ENCODE results near the gene AKAP13. TPM values are rescaled to one million over a fixed set of nuclear protein-coding genes. Genes with fewer than 3 reads are reported as not detected.

AKAP13 gene
- total and polyA plus RNA-seq, 2 of the 8 experiments (the other 6 are each of a cell fraction or from before 2014, with no cell fraction given): 14.0 to 46.2 TPM

GRCh38 chr15:85607842-85608241, 227.4 kb downstream of the AKAP13 start:
- H4K20me1 ChIP-seq (replicated peaks in 1 of 2; ENCODE audit: control insufficient read depth in 1 of 2, insufficient read depth in 2 of 2, low read length in 2 of 2): no peaks in the 10 kb centered on the region
- H2BK15ac ChIP-seq (ENCODE audit: low read length): no peak overlapping the region
- no peak overlapping the region for H2BK12ac ChIP-seq (ENCODE audit: low read depth, low read length)
- no peak overlapping the region for H2BK120ac ChIP-seq (replicated peaks; ENCODE audit: low read depth, low read length)
- H3K79me2 ChIP-seq (ENCODE audit: control insufficient read depth in 1 of 2, insufficient read depth in 2 of 2, low read length in 2 of 2): no peaks in the 10 kb centered on the region
- FAIRE-seq (no peak), DNase-seq (ENCODE audit: low read depth in 1 of 2, low spot score in 2 of 2) (no peak)
- no peak overlapping the region for H3K9ac ChIP-seq (replicated peaks in 1 of 4; ENCODE audit: extremely low read depth in 1 of 4, low read depth in 3 of 4, low read length in 3 of 4)
- H2BK20ac ChIP-seq (ENCODE audit: low read length): no peak overlapping the region
- no peak overlapping the region for H4K8ac ChIP-seq (ENCODE audit: extremely low read depth, insufficient read depth, low read length)
- H3K4me3 ChIP-seq (ENCODE audit: extremely low read depth in 1 of 4, insufficient read depth in 2 of 4, low read depth in 3 of 4, low read length in 4 of 4): no peak overlapping the region
- H2AFZ ChIP-seq (ENCODE audit: low read length): no peak overlapping the region
- POLR2A ChIA-PET (ENCODE audit: partially characterized antibody): no interaction called here
- H4K5ac ChIP-seq (ENCODE audit: insufficient read length, low read depth, low read length): no peak overlapping the region
- no peak overlapping the region for H3K23ac ChIP-seq (ENCODE audit: insufficient read length)
- H2BK5ac ChIP-seq (ENCODE audit: low read depth, low read length): no peak overlapping the region
- no peak overlapping the region for H3K14ac ChIP-seq (ENCODE audit: insufficient read length)
- no peak overlapping the region for H4K91ac ChIP-seq (replicated peaks; ENCODE audit: insufficient read length, low read length)
- H3K4ac ChIP-seq (replicated peaks; ENCODE audit: insufficient read length, low read depth, low read length): no peak overlapping the region
- no peaks in the 10 kb centered on the region for H3K27me3 ChIP-seq (replicated peaks in 1 of 4; ENCODE audit: control insufficient read depth in 3 of 4, extremely low read depth in 1 of 4, insufficient read depth in 3 of 4, low read length in 3 of 4)
- H2AK5ac ChIP-seq (ENCODE audit: low read depth, low read length): no peak overlapping the region
- H3K56ac ChIP-seq (replicated peaks; ENCODE audit: insufficient read length, low read depth, low read length): no peak overlapping the region
- no peaks in the 10 kb centered on the region for H3K23me2 ChIP-seq (ENCODE audit: low read depth, low read length)
- no peaks in the 10 kb centered on the region; a peak in 1 of 8 replicates for H3K36me3 ChIP-seq (ENCODE audit: control insufficient read depth in 2 of 4, insufficient read depth in 4 of 4, low read length in 3 of 4)
- H3K4me1 ChIP-seq (replicated peaks in 1 of 4; ENCODE audit: control insufficient read depth in 3 of 4, insufficient read depth in 4 of 4, low read length in 3 of 4): no peaks in the 10 kb centered on the region
- H3K79me1 ChIP-seq (ENCODE audit: low read depth, low read length): no peaks in the 10 kb centered on the region
- no peaks in the 10 kb centered on the region for H3K9me3 ChIP-seq (ENCODE audit: insufficient read depth in 2 of 2, low read depth in 1 of 2, low read length in 1 of 2)
- H3K4me2 ChIP-seq (ENCODE audit: insufficient read depth in 1 of 2, low read depth in 2 of 2, low read length in 2 of 2): no peak overlapping the region
- CTCF ChIA-PET (ENCODE audit: partially characterized antibody): no interaction called here
- H3K18ac ChIP-seq (ENCODE audit: extremely low read depth, low read length): no peak overlapping the region
- H3K27ac ChIP-seq (ENCODE audit: low read depth, low read length): no peak overlapping the region
- 71% methylated on average over 1 of the region's 1 CpG; no CpG with 5 or more reads in 1 of the 2 experiments for WGBS, 2 experiments (ENCODE audit: extremely low coverage in 1 of 2, insufficient coverage in 1 of 2, insufficient read length in 1 of 2, insufficient replicate concordance in 2 of 2, low coverage in 1 of 2, low lambda C conversion rate in 2 of 2, missing lambda C conversion rate in 1 of 2)
- TF ChIP-seq EZH2 (IDR thresholded peaks at IDR 0.05; ENCODE audit: low read depth, low read length, severe bottlenecking): no peak

Measured in H1 (cell line).